LNCAP (cell line): ENCODE results near the gene LSMEM2.
A peak's percentile ranks its signal among the peaks of the same experiment; 100 is the strongest.

Source experiments
- CTCF ChIP-seq: fragments of 450-650 bp; IDR thresholded peaks from 2 replicates; pipeline ENCODE4 v1.5.1; 2017; ENCODE audit warnings: mild to moderate bottlenecking

LSMEM2 gene

DNA sequence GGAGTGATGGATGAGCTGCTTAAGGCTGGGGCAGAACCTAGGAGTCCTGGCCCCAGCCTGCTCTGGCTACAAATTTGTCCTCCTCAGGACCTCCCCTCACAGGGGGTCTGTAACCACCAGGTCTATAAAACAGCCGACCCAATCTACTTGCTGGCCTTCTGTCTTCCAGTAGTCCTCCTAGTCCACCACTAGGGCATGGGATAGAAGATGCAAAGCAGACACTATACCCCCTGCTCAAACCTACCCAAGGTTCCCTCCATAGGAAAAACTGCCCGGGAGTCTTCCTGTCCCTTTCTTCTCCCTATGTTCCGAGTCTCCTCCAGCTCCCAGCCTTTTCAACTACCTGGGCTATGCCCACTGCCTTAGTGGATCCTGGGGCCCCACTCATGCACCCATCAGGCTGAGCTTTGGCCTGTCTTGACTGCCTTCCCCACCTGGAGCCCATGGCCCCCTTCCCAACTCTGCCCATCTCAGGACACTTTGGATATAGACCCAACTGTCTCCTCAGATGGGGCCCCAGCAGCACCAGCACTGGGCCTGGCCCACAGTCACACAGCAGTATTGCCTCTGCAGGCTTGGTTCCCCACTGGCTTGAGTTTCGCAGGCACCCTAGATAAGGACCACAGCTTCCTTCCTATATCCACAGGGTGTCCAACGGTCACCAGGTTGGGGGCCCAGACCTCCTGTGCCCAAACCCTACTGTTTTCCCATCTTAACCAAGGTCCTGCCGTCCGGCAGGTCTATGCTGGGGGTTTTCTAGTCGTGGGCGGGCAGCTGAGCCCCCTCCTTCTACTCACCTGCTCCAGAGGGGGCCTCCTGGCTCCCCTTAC lies 19.2 kb downstream of the LSMEM2 start:
- no peak for TF ChIP-seq CTCF

GRCh38 chr3:50298836-50299637 lies 20.1 kb downstream of the LSMEM2 start, which contains the start of the genes HYAL3 and NAA80:
TSS of gene HYAL3 (minus strand) at chr3:50299405. CDS start at chr3:50295602, 3,803 bp downstream.
TSS of gene NAA80 (minus strand) at chr3:50299405. CDS start at chr3:50297463, 1,942 bp downstream.
- peak; percentile 40; the same call in 1 of the 2 replicates for TF ChIP-seq CTCF

- TF ChIP-seq CTCF, result no peak
Measured at GRCh38 chr3:50299638-50299928, 20.7 kb downstream of the LSMEM2 start.

- TF ChIP-seq CTCF, result no peak
Measured at GRCh38 chr3:50299929-50300680, 21.2 kb downstream of the LSMEM2 start.

DNA sequence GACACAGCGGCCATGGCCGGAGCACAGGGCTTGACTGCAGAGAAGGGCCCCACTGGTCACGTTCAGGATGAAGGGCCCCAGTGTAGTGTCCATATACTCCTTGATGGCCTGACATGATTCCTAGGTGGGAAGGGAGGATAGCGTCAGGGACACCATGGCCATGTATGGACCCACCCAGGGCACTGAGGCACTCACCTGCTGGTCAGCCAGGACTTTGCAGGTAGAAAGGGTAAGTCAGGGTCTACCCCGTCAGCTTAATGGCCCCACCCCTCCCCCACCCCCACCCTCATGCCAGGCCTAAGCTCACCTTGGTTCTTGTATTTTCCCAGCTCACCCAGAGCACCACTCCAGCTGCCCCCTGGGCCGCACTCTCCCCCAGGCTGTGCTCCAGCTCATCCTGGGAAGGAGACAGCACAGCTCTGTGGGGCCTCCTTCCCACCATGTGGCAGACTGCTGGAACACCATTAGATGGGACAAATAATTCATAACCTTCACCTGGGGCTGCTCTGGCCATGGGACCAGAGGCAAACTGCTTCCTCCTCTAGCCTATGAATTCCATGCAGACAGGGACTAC lies 21.9 kb downstream of the LSMEM2 start:
- TF ChIP-seq CTCF, result no peak

DNA sequence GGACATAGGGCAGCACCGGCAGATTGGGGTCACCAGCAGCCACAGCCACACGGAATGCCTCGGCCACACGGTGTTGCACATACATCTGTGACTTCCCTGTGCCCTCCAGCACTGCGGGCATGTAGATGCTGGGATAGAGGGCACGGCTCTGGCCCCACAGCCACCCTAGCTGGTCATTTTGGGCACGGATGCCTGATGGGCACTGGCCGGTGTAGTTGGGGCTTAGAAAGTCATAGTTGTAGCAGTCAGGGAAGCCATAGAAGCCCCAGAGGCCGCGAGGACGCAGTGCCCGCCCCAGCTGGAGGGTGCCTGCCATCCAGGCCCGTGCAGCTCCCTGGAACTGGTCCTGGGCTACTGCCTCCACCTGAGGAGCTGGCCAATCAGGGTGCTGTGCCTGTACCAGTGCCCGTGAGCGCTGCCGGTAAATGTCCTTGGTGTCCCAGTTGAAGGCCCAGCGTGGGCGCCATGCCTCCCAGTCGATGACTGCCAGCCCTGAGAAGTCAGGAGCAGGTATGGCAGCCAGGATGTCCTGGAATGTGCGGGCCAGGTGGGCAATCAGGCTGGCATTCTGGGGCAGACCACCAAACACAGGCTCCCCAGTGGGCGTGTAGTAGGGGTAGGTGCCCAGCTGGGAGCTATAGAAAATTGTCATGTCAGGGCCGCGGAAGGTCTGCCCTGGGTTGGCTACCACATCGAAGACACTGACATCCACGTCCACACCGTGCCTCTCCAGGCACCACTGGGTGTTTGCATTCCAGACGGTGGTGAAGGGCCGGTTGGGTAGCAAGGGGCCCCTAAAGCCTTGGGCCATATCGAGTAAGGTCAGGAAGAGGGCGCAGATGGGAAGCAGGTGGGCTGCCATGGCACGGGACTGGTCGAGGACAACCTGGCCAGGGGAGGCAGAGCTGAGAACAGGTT lies 23.5 kb downstream of the LSMEM2 start:
- TF ChIP-seq CTCF, result no peak
